Stimulated activated CD4-positive, alpha-beta T cell treated with anti-CD3 and anti-CD28 coated beads, Interleukin-2, amount 100 ng/mL, for 24 hours (primary cell): Measurements from ENCODE around the gene EVI2A.

ENCODE experiments used
- DNase-seq, 2 donors: peaks; one replicate each; pipeline ENCODE4 v3.0.0-alpha.2; 2020

EVI2A gene

GRCh38 chr17:31272236-31272635, 49.2 kb downstream of the EVI2A start:
- DNase-seq = no peak

- DNase-seq = no peak
Observed at GRCh38 chr17:31269578-31269983, 51.8 kb downstream of the EVI2A start.

- DNase-seq = no peak
Observed at GRCh38 chr17:31269036-31269577, 52.3 kb downstream of the EVI2A start.
